DMS79 (cell line): ENCODE results near the gene MZT2A.
A peak's percentile ranks its signal among the peaks of the same experiment; 100 is the strongest.
"Not testable (repeated sequence)": the region's sequence is repeated elsewhere in the genome, so short reads cannot be mapped to it uniquely, and the experiment has no call there.

Experiments
- DNase-seq: peaks from one replicate; lab custom pipeline; 2025; lab: John Stamatoyannopoulos, UW

Gene MZT2A

DNA sequence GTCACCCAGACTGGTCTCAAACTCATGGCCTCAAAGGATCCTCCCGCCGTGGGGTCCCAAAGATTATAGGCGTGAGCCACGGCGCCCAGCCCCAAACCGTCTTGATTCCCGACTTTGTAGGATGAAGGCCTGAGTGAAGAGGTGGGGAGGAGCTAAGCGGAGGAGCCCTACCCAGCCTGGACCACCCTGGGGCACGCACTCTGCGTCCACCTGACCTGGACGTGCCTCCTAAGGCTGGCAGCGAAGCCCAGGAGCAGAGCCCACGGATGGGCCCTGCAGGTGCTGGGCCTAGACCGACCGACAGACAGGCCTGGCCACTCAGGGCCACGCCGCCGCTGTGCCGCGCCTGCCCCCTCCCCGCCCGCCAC lies 744 bp downstream of the MZT2A start:
- DNase-seq, result peak; percentile 30

DNA sequence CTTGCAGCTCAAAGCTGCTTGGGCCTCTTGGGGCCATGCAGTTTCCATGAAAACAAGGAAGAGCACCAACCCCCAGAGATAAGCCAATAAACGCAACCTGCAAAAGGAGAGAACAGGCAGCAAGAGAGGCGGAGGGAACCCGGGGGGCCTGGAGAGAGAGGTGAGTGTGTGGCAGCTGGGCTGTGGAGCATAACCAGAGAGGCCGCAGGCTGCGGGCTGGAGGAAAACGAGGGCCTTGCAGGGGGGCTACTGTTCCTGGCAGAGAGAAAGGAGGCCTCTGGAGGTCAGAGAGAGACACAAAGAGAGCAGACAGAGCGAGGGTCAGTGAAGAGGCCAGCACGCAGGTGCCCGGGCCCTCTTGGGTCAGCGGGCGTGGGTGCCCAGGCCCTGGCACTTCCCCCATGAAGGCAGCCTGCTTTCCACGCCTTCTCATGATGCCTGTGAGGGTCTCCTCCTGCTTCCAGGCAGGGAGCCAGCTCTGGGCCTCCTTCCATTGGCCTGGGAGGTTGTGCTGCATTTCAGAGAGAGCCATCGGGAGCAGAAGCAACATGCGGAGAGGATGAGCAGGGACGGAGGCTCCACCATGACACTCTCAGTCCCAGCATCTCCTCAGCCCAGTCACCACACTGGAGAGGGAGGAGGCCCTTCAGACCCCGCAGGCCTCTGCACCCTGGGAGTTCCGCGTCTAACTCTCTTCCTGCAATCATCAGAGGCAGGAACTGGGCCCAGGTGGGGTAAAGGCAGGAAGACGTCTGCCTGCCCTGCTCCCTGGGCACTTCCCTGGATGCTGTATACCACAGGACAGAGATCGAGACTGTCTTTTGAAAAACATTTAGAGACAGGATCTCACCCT lies 1.4 kb downstream of the MZT2A start:
- DNase-seq, result peak; percentile 17

DNA sequence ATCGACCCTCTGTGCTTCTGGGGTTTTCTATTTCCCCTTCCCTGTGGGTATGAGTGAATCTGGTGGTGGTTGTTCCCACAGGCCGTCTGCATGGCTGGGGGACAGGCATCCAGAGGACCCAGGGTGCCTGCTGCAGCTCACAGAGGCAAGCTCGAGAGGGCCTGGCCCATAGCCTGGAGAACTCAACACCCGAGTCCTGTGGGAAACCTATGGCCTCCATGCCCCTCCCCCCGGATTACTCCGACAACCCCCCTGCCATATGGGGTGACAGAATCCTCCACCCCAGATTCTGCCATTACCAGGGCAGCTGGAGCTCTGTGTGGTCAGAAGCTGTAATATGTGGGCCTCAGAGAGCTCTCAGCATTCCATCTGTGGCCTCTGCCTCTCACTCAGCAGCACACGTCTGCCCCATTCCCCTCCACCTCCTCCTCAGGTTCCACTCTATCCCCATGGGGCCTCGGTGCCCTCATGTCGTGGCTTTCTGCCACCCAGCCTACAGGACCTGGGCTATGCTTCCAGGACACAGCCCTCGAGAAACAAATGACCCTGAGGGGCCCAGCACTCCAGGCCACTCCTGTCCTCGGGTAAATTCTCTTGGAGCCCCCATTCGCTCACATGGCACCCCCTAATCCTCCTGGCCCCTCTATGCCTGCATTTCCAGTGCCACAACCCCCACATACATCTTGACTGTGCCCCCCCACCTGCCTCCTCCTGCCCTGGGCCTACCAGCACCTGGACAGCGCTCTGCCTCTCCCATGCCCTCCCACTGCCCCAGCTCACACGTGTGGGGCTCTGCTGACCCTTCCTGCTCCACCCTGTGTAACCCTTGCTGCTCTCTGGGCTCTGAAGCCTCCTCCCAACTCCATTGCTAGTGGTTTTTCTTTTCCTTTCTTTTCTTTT lies 3.6 kb downstream of the MZT2A start:
- DNase-seq, result peak; percentile 56

DNA sequence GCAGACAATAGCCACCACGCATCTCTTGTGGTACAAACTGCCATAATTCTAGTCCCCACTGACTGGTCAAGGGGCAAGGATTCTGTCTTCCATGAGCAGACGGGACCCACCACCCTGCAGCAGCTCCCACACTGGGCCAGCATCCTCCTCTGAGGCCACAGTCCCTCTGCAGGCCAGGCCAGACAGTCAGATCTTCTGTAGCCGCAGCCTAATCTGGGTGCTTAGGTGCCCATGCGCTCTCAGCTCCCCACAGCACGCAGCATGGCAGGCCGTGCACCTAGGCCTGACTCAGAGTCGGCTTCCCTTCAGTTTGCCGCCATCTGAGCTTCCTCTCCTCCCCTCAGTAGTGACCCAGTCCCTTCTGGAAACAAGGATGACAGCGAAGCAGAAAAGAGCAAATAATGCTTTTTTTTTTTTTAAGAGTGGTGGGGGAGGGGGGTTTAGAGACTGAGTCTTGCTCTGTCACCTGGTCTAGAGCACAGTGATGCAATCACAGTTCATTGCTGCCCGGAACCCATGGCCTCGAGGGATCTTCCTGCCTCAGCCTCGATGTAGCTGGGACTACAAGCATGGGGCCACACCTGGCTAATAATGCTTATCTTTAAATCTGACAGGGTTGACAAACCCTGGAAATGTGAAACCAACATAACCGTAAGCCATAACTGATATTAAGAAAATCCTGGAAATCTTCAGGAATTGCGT lies 5.8 kb downstream of the MZT2A start:
- not testable (repeated sequence) for DNase-seq

DNA sequence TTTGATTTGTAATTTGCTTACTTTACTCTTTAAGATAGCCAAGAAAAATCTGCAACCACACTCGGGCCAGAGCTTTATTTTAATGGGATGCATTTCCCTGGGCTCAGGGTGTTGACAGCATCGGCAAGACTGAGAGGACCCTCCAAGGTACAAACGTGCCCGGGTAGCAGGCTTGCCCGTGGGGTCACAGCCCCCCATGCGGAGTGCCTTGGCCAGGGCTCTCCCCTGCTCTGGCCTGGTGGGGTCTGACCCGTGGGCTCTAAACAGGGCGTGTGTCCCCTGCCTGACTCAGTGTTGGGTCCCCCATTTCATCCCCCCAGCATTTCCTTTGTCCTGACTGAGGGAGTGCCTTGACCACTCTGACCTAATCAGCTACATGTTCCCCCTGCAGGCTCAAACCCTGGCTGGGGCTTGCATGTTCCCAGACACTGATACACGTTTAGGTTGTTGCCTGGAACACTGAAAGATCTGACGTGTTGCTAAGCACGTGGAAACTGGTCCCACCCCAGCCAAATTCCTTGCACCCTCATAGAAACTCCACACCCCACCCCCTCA lies 7.2 kb downstream of the MZT2A start:
- DNase-seq, result not testable (repeated sequence)

DNA sequence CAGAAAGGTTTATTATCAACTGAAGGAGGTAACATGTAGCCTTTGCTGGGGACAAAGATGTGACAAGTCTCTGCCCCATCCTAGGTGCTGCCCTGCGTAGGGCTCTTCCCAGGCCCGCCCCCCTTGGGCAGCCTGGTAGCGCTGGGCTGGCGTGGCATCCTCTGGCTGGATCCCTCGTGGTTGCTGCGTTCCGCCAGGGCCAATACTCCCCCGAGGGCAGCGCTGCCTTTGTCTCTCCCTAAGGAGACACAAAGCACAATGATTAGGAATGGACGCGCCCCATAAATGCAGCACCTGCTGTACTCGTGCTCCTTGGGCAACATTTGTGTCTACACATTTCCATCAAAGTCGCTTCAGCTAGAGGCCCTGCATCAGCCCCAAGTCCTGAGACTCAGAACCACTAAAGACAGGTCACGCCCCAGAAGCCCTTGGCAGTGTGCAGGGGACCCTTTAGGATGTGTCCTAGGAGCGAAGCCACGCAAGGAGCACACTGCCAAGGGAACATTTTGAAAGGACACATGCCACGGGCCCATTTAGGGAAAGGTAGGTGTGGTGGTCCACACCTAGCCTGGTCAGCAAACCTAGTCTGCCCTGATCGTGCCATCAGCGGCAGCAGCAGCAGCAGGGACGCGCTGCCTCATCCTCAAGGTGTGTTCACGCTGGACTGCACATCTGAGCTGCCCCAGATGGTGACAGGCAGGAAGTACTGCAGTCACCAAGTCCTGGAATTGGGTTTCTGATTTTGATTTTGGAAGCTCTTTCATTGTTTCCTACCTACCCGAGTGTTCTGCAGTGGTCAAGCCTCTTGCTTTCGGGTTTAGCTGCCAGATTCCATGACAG lies 8.0 kb downstream of the MZT2A start:
- DNase-seq, result not testable (repeated sequence)

DNA sequence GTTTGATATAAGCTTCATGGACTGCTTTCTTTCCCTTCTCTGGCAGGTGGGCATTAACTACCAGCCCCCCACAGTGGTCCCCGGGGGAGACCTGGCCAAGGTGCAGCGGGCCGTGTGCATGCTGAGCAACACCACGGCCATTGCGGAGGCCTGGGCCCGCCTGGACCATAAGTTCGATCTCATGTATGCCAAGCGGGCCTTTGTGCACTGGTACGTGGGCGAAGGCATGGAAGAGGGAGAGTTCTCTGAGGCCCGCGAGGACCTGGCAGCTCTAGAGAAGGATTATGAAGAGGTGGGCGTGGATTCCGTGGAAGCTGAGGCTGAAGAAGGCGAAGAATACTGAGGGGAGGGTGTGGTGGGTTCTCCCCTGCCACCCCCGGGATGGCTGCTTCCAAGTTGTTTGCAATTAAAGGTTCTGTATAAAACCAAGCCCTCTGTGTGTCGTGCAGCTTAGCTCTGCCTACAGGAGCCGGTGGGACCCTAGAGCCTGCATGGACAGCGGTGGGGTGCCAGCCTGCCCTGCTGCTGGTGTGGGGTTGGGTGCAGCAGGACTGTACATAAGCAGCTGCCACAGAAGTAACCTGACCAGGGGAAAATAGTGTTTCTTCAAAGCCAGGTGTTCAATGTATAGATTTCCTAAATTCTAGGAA lies 9.6 kb downstream of the MZT2A start:
- DNase-seq, result not testable (repeated sequence)

DNA sequence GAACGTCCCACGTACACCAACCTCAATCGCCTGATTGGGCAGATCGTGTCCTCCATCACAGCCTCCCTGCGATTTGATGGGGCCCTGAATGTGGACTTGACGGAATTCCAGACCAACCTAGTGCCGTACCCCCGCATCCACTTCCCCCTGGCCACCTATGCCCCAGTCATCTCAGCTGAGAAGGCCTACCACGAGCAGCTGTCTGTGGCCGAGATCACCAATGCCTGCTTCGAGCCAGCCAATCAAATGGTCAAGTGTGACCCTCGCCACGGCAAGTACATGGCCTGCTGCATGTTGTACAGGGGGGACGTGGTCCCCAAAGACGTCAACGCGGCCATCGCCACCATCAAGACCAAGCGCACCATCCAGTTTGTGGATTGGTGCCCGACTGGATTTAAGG lies 11.8 kb downstream of the MZT2A start:
- DNase-seq, result not testable (repeated sequence)

DNA sequence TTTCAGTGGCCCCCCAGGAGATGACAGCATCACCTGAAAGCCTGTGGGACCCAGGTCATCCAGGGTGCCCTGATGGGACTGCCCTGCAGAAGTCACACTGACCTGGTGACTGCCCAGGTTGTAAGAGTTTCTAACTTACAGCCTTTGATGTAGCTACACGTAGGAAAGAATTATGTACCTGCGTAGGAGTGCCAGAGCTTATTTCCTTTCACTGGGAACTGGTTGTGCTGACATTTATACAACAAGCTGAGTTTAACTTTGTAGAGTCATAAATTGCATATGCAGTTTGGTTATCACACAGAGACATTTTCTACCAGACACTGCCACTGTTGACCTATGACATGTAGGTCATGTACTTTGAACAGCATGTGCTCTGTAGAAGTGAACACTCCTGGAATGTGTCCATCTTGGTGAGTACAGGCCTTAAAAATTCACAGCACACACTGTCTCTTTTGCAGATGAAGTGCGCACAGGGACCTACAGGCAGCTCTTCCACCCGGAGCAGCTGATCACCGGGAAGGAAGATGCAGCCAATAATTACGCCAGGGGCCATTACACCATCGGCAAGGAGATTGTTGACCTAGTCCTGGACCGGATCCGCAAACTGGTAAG lies 13.2 kb downstream of the MZT2A start:
- DNase-seq, result not testable (repeated sequence)

DNA sequence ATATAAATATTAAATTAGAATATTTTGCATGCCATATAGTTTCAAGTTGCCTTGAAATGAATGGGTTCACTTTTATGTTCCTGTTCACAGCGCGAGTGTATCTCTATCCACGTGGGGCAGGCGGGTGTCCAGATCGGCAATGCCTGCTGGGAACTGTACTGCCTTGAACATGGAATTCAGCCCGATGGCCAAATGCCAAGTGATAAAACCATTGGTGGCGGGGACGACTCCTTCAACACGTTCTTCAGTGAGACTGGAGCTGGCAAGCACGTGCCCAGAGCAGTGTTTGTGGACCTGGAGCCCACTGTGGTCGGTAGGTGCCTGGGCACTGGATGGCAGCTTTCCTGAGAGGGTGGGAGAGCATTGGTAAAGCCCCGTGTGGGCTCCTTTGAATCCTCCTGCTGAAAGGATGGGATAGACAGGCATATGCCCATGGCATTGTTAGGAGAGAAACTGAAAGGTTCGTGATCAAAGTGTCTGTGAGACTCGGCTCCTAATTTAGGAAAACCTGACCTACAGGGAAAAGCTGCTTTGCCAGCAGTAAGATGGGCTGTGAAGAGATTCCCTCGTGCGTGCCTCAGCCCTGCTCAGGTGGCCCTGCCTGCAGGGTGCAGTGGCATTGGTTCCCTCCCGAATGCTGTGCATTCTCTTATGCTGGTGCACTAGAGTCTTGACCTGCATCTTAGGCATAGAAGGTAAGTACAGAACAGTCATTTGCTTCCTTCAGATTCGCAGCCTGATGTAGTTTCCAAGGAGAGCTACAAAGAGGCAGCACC lies 13.9 kb downstream of the MZT2A start:
- not testable (repeated sequence) for DNase-seq

DNA sequence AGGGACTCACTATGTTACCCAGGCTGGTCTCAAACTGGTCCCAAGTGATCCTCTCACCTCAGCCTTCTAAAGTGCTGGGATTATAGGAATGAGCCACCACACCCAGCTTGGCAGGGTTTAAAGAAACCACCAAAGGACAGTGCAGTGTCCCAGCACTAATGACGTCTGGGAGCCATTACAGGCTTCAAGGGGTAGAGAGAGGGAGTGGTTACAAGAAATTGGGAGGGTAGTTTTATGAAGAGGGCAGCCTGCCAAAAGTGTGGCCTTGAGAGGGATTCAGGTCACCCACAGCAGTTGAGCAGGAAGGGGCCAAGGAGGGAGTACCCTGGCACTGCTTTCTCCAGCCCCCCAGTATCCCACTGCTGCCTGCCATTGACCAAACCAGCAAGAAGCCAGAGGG lies 15.0 kb downstream of the MZT2A start:
- DNase-seq, result not testable (repeated sequence)

DNA sequence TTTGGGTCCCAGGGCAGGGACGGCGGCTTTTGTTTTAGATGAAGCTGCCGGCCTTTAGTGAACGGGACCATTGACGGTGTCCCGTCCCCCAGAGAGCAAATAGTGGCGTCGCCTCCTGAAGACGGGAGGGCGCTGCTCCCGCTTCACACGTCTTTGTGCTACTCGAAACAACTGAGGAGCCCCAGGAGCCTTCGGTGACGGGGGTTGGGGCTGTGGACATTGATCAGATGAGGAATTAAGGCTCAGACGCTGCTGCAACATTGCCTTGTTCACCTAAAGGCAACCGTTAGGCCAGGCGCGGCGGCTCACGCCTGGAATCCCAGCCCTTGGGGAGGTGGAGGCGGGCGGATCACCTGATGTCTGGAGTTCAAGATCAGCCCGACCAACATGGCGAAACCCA lies 15.8 kb downstream of the MZT2A start:
- DNase-seq, result not testable (repeated sequence)

DNA sequence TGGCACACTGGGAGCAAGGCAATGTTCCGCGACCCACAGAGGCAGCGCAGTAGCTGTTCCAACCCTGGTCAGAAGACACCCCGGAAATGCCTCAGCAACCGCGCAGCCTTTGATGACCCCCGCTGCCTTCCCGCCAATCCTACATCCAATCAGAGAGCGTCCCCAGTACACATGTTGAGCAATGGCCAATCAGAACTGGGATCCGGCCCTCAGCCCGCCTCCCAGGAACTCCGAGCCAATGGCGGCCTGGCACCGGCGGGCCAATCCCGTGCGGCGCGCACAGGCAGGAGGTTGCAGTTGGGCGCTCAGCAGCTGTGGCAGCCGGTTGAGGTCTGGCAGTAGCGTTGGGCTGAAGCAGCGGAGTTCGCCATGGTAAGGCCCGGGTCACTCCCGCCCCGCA lies 16.4 kb downstream of the MZT2A start, which contains the start of gene TUBA3D:
Gene TUBA3D (plus strand): TSS at position 289 of the 400 bp plus-strand sequence. CDS start 81 bp downstream, at position 370.
- no peak for DNase-seq

DNA sequence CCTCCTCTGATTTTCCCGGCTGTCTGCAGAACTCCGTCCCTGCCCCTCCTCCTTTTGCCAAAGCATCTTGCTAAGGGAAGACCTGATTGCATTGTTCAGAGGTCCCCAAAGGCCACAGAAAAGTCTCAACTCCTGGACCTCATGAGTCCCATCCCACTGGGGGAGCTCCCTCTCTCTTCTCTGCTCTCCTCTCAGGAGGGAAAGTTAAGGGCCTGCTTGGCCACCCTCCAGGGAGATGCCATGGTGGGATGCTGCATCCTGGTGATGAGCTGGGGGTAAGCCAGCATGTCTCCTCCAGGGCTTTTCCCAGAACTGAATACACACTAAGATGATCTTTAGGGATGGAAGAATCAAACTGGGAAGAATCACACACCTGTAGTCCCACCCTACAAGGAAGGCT lies 18.9 kb downstream of the MZT2A start:
- DNase-seq, result not testable (repeated sequence)

DNA sequence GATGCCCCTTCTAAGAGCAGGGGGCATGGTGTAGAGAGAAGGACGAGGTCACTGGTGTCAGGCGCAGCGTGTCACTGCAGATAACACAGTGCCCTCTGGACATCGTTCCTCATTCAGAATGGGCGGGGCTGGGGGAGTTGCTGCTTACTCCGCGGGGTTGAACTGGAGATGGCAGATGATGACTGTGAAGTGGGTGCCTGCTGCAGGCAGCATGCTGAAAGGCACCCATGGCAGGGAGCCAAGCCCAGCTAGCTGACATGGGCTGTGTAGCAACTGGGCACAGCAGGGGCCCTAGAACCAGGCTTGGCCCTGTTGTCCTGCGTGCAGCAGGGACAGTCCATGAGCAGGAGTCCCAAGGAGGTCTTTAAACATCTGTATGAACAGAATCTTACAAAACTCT lies 20.6 kb downstream of the MZT2A start:
- not testable (repeated sequence) for DNase-seq

DNA sequence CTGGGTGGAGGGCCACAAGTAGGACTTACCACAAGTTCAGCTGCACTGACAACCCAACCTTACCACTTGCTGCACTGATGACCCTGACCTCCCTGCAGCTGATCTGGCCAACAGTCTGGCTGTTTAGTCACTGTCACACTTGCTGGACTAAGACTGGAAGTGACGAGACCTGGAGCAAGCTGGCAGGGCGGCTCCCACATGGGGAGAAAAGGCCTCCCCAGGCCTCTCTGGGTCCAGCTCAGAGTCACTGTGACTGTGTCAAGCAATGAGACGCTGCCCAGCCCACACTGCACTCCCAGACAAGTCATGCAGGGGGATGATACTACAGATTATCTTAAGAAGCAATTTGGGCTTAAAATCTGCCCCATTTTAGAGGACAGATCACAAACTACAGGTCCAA lies 21.3 kb downstream of the MZT2A start:
- not testable (repeated sequence) for DNase-seq

DNA sequence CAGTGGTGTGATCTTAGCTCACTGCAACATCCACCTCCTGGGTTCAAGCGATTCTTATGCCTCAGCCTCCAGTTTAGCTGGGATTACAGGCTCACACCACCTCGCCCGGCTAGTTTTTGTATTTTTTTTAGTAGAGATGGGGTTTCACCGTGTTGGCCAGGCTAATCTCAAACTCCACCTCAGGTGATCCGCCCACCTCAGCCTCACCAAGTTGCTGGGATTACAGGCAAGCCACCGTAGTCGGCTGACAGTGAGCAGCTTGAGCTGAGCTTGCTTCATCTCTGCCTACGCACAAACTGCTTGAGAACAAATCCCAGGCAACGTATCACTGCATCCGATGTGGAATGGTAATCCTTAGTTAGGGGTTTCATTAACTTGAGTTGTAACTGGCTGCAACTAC lies 24.5 kb downstream of the MZT2A start:
- not testable (repeated sequence) for DNase-seq

DNA sequence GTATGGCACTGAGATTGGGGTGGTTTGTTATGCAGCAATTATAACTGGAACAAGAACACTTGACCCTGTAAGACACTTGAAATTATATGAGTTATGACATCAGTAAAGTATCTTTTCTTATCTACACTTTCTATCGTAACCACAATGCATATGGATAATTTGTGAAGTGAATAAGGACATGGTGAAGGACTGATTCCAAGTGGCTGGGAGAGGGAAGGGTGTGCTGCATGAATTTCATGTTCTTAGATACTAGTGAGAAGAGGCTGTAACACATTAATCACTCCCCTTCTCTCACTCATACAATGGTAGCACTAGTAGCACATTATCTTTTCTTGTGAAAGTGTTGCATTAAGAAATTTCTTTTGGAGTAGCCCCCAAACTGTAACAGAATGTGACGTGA lies 37.3 kb downstream of the MZT2A start:
- not testable (repeated sequence) for DNase-seq
